ENCODE results near the gene MYL7.

DNA sequence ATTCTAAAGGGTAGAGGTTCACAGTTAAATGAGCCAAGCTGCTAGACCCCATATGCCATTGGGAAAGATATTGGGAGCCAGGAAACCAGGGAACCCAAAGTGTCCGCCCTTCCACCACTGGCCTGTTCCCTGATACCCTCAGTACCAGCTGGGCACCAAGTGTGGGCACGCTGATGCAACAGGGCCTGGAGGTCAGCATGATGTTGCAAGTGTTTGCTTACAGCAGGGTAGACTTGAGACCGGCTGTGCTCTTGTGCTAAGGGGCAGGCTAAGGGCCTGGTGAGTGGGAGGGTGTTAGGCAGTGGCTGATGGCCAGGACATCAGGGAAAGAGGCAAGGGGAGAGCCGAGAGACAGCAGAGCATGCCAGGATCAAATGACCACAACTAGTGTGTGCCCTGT, 21.0 kb upstream of the MYL7 start:
- no peak for TF ChIP-seq CTCF (conservative IDR thresholded peaks at IDR 0.05 in 1 of 2, IDR thresholded peaks at IDR 0.05 in 1 of 2; ENCODE audit: low read depth in 1 of 2, low read length in 2 of 2)
- TF ChIP-seq EZH2 (IDR thresholded peaks at IDR 0.05; ENCODE audit: low read length, missing control alignments) = no peak

Measured in fibroblast of lung (primary cell).